Measurements from ENCODE around the gene TNC. TPM values are rescaled to one million over a fixed set of nuclear protein-coding genes. Genes with fewer than 3 reads are reported as not detected.
A peak's percentile ranks its signal among the peaks of the same experiment; 100 is the strongest.

TNC gene
- total and polyA plus RNA-seq, 2 of the 4 experiments (the other 2 are of a cell fraction), result 192 to 253 TPM

DNA sequence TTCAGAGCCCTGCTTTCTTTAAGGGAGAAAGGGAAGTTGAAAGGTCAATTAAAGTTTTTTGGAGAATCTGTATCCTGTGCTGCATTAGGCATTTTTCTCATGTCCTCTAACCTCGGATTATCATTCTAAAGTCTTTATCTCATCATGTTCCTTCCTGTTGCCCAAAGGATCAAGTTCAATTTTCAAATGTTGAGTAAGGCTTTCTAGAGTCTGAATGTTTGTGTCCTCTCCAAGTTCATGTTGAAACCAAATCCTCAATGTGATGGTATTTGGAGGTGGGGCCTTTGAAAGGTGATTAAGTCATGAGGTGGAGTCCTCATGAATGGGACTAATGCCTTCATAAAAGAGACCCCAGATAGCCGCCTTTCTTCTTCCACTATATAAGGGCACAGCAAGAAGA, 20.2 kb upstream of the TNC start:
- POLR2A ChIA-PET (ENCODE audit: unreplicated experiment), result no interaction called here
- Histone ChIP-seq H3K14ac (replicated peaks; ENCODE audit: low read depth, low read length) (no peak overlapping the region), H3K79me1 (ENCODE audit: low read depth in 1 of 2, low read length in 2 of 2) (no peaks in the 10 kb centered on the region), H4K91ac (ENCODE audit: insufficient read depth, low read depth, low read length) (no peak overlapping the region), H4K8ac (ENCODE audit: low read depth in 2 of 2, low read length in 2 of 2) (no peak overlapping the region), H3K36me3 (ENCODE audit: control insufficient read depth, insufficient read depth, low read length) (no peaks in the 10 kb centered on the region), H2AFZ (replicated peaks; ENCODE audit: low read length, poor library complexity) (no peak overlapping the region), H4K5ac (ENCODE audit: low read depth, low read length) (no peak overlapping the region), H3K27ac (ENCODE audit: insufficient read depth, low read length) (no peak overlapping the region), H3K4me1 (ENCODE audit: control insufficient read depth, insufficient read depth, low read length) (peaks cover 13% of the 10 kb centered on the region), H3K9me3 (ENCODE audit: control insufficient read depth, insufficient read depth, low read length) (no peaks in the 10 kb centered on the region), H4K20me1 (ENCODE audit: insufficient read depth, low read length) (no peaks in the 10 kb centered on the region), H2BK120ac (ENCODE audit: low read depth, low read length) (0 out of 2 replicates have a peak overlapping the region, but pooled peaks have one; percentile 8), H2BK5ac (ENCODE audit: low read depth, low read length, poor library complexity, severe bottlenecking) (no peak overlapping the region), H2AK9ac (replicated peaks; ENCODE audit: low read depth, low read length, poor library complexity) (no peak overlapping the region), H3K4me3 (ENCODE audit: insufficient read depth, low read depth, low read length) (no peak overlapping the region), H3K9me1 (ENCODE audit: insufficient read depth, low read length) (peaks cover 12% of the 10 kb centered on the region), H3K9ac (ENCODE audit: low read depth, low read length) (no peak overlapping the region), H3K4ac (ENCODE audit: low read depth, low read length) (no peak overlapping the region), H2AK5ac (ENCODE audit: low read depth, low read length) (no peak overlapping the region), H2BK15ac (ENCODE audit: low read depth, low read length) (peak overlapping the region; percentile 17; the same call in 1 of the 3 replicates), H3K23ac (ENCODE audit: low read depth, low read length) (no peak overlapping the region), H3K27me3 (ENCODE audit: control insufficient read depth, insufficient read depth, low read length) (no peaks in the 10 kb centered on the region), H2BK20ac (ENCODE audit: low read depth, low read length) (0 out of 2 replicates have a peak overlapping the region, but pooled peaks have one; percentile 22), H3K56ac (ENCODE audit: extremely low read depth, insufficient read depth, low read length) (no peak overlapping the region), H3K18ac (ENCODE audit: low read depth, low read length) (0 out of 2 replicates have a peak overlapping the region, but pooled peaks have one; percentile 19), H3K4me2 (ENCODE audit: low read depth, low read length) (no peak overlapping the region)
- DNase-seq (peak; percentile 42), ATAC-seq (ENCODE audit: low read depth) (no peak)
- CTCF ChIA-PET, result no interaction called here
- no peak for TF ChIP-seq CEBPB (IDR thresholded peaks at IDR 0.05; ENCODE audit: low read depth, low read length)
- no peak for TF ChIP-seq RCOR1 (IDR thresholded peaks at IDR 0.05; ENCODE audit: insufficient replicate concordance, low read length)
- no CpG with 5 or more reads among the region's 2 CpGs for WGBS, 2 experiments (ENCODE audit: extremely low coverage in 2 of 2, insufficient read length in 1 of 2)
- dilution Hi-C loops (cut with HindIII; ENCODE audit: low sequenced_read_pairs, unreplicated experiment), result no loop called here
- no TSS peak for BruUV-seq (replicated peaks)
- intact Hi-C loops (cut with micrococcal nuclease), result no loop called here
- in situ Hi-C loops (cut with MboI; ENCODE audit: low sequenced_read_pairs), result no loop called here

Measured in IMR-90 (cell line).